Renal pelvis (tissue), 4 donors: Measurements from ENCODE around the gene CDH4. TPM values are rescaled to one million over a fixed set of nuclear protein-coding genes. Genes with fewer than 3 reads are reported as not detected.
"Not testable (repeated sequence)": the region's sequence is repeated elsewhere in the genome, so short reads cannot be mapped to it uniquely, and the experiment has no call there.

Experiments used
- DNase-seq: peaks from one replicate; pipeline ENCODE4 v3.0.0-alpha.2; 2013
- polyA plus RNA-seq, 3 donors: library from polyadenylated mRNA; unstranded; fragments of 120-200 nt; gene quantifications; one replicate each; pipeline ENCODE4 v1.2.1, GENCODE V29; 2013; ENCODE audit not compliant: insufficient read length in 3 of 3

Gene CDH4
- polyA plus RNA-seq, 3 donors, result 8.4 to 9.5 (median 8.7) TPM

- no peak for DNase-seq
Measured at GRCh38 chr20:61840779-61841455, 588.9 kb downstream of the CDH4 start.

- no peak for DNase-seq
Measured at GRCh38 chr20:61841551-61841950, 589.5 kb downstream of the CDH4 start.

GRCh38 chr20:61841966-61842365 is 589.9 kb downstream of the CDH4 start:
- no peak for DNase-seq

- DNase-seq, result no peak
Measured at GRCh38 chr20:61844621-61845020, 592.6 kb downstream of the CDH4 start.

- DNase-seq, result no peak
Measured at GRCh38 chr20:61845233-61845671, 593.2 kb downstream of the CDH4 start.

- DNase-seq, result no peak
Measured at GRCh38 chr20:61846074-61846473, 594.0 kb downstream of the CDH4 start.

- no peak for DNase-seq
Measured at GRCh38 chr20:61846741-61847419, 594.8 kb downstream of the CDH4 start.

GRCh38 chr20:61847420-61847748 is 595.3 kb downstream of the CDH4 start:
- DNase-seq, result no peak

GRCh38 chr20:61847986-61848385 is 595.9 kb downstream of the CDH4 start:
- DNase-seq, result no peak

GRCh38 chr20:61848851-61849250 is 596.8 kb downstream of the CDH4 start:
- no peak for DNase-seq

- no peak for DNase-seq
Measured at GRCh38 chr20:61849376-61849775, 597.3 kb downstream of the CDH4 start.

- no peak for DNase-seq
Measured at GRCh38 chr20:61849822-61850221, 597.8 kb downstream of the CDH4 start.

GRCh38 chr20:61850457-61850856 is 598.4 kb downstream of the CDH4 start:
- DNase-seq, result no peak

GRCh38 chr20:61850926-61851900 is 599.2 kb downstream of the CDH4 start:
- DNase-seq, result no peak

GRCh38 chr20:61852268-61853072 is 600.4 kb downstream of the CDH4 start:
- DNase-seq, result no peak

GRCh38 chr20:61853073-61854005 is 601.3 kb downstream of the CDH4 start:
- DNase-seq, result no peak

GRCh38 chr20:61854538-61854937 is 602.5 kb downstream of the CDH4 start:
- not testable (repeated sequence) for DNase-seq

GRCh38 chr20:61855286-61855685 is 603.2 kb downstream of the CDH4 start:
- DNase-seq, result no peak

- DNase-seq, result no peak
Measured at GRCh38 chr20:61856626-61857413, 604.8 kb downstream of the CDH4 start.

GRCh38 chr20:61857414-61857775 is 605.3 kb downstream of the CDH4 start:
- DNase-seq, result no peak
